GM12878 (cell line): ENCODE data around the gene OCA2. TPM values are rescaled to one million over a fixed set of nuclear protein-coding genes. Genes with fewer than 3 reads are reported as not detected.

Experiments used
- ATAC-seq: fragments of 200-7000 bp; cut with Tn5 transposase; 3 replicates; pipeline ENCODE4 v1.9.1; 2020; ENCODE audit warnings: mild to moderate bottlenecking, moderate library complexity
- BruUV-seq: library from RNA; stranded (reverse); fragments of 400-500 nt; replicated peaks from 2 replicates; lab custom pipeline; 2021; lab: Mats Ljungman, UMichigan
- CTCF ChIA-PET: fragments of 300-600 bp; sonication (Branson Sonifier 250); formaldehyde crosslinking; extraction: SDS; loops from one replicate; lab custom pipeline; 2021; ENCODE audit warnings: inconsistent platforms; lab: Yijun Ruan, JAX
- POLR2A ChIA-PET: fragments of 350-600 bp; formaldehyde crosslinking; extraction: SDS; loops from one replicate; lab custom pipeline; 2021; ENCODE audit warnings: inconsistent platforms; lab: Charles Lee
- RAD21 ChIA-PET: fragments of 300-600 bp; sonication (Branson Sonifier 250); formaldehyde crosslinking; loops from one replicate; lab custom pipeline; 2023; ENCODE audit warnings: antibody characterized with exemption; ENCODE audit not compliant: unreplicated experiment; lab: Charles Lee
- SMC1A ChIA-PET: fragments of 300-600 bp; sonication (Branson Sonifier 250); formaldehyde crosslinking; loops from one replicate; lab custom pipeline; 2023; ENCODE audit not compliant: unreplicated experiment, uncharacterized antibody; lab: Charles Lee
- DNase-seq: peaks from one replicate; pipeline ENCODE4 v3.0.0-alpha.2; 2011; ENCODE audit warnings: low read depth, low spot score
- FAIRE-seq: peaks from 3 replicates; lab custom pipeline; 2011; peaks lifted over from hg19 to GRCh38; lab: Jason Lieb, UNC
- H2AFZ ChIP-seq: 2 replicates; pipeline ENCODE4 v1.6.0; 2011; ENCODE audit warnings: low read depth, low read length, control low read depth; ENCODE audit not compliant: control insufficient read depth
- H3K27ac ChIP-seq: 2 replicates; pipeline ENCODE4 v1.5.1; 2011; ENCODE audit warnings: control low read depth; ENCODE audit not compliant: control insufficient read depth, insufficient read depth
- H3K27me3 ChIP-seq, 2 experiments: replicated peaks in 1 of 2; 2 replicates each; pipeline versions ENCODE4 v1.6.0 to v1.6.1; 2011; ENCODE audit warnings: low read length in 1 of 2; ENCODE audit not compliant: control insufficient read depth in 2 of 2, insufficient read depth in 2 of 2
- H3K36me3 ChIP-seq, 2 experiments: 2 replicates each; pipeline ENCODE4 v1.5.1; 2011; ENCODE audit warnings: low read length in 1 of 2; ENCODE audit not compliant: control insufficient read depth in 2 of 2, insufficient read depth in 2 of 2
- H3K4me1 ChIP-seq: 2 replicates; pipeline ENCODE4 v1.6.1; 2011; ENCODE audit warnings: mild to moderate bottlenecking, low read length, moderate library complexity, mixed read lengths; ENCODE audit not compliant: control insufficient read depth, insufficient read depth
- H3K4me2 ChIP-seq: 2 replicates; pipeline ENCODE4 v1.6.0; 2011; ENCODE audit warnings: control low read depth; ENCODE audit not compliant: control insufficient read depth, insufficient read depth
- H3K4me3 ChIP-seq: fragments of 200-600 bp; sonication (generic); 2 replicates; pipeline ENCODE4 v1.5.1; 2016
- H3K79me2 ChIP-seq: 2 replicates; pipeline ENCODE4 v1.6.0; 2011; ENCODE audit warnings: low read length; ENCODE audit not compliant: control insufficient read depth, insufficient read depth
- H3K9ac ChIP-seq: 2 replicates; pipeline ENCODE4 v1.8.0; 2011; ENCODE audit warnings: low read length, control low read depth, mixed read lengths; ENCODE audit not compliant: control insufficient read depth, insufficient read depth
- H3K9me3 ChIP-seq: replicated peaks from 3 replicates; pipeline ENCODE4 v1.5.1; 2011; ENCODE audit warnings: mild to moderate bottlenecking, low read length; ENCODE audit not compliant: control insufficient read depth, insufficient read depth
- H4K20me1 ChIP-seq: 2 replicates; pipeline ENCODE4 v1.6.0; 2011; ENCODE audit not compliant: control insufficient read depth, insufficient read depth
- BCL11A ChIP-seq: IDR thresholded peaks from 2 replicates; pipeline ENCODE4 v1.6.1; 2011; ENCODE audit warnings: low read depth, low read length
- BRCA1 ChIP-seq: IDR thresholded peaks from 2 replicates; pipeline ENCODE4 v1.6.1; 2011; ENCODE audit warnings: low read depth, low read length, improper control_type of control experiment
- CBX3 ChIP-seq: fragments of 200-600 bp; sonication (generic); IDR thresholded peaks from 2 replicates; pipeline ENCODE4 v1.6.1; 2016; ENCODE audit warnings: low read depth, borderline replicate concordance
- EP300 ChIP-seq, 2 experiments: fragments of 150-350 bp in 1 of 2; IDR thresholded peaks; 2 replicates each; pipeline ENCODE4 v1.6.1; 2011 to 2012; ENCODE audit warnings: low read depth in 2 of 2, low read length in 2 of 2, borderline replicate concordance in 1 of 2, improper control_type of control experiment in 1 of 2, inconsistent platforms in 1 of 2; ENCODE audit not compliant: control insufficient read depth in 1 of 2
- REST ChIP-seq: IDR thresholded peaks from 2 replicates; pipeline ENCODE4 v1.6.1; 2012; ENCODE audit warnings: mild to moderate bottlenecking, low read depth, low read length
- YY1 ChIP-seq: IDR thresholded peaks from 2 replicates; pipeline ENCODE4 v1.6.1; 2011; ENCODE audit warnings: low read depth, mild to moderate bottlenecking, low read length
- WGBS: methylation state at CpG from one replicate; pipeline ENCODE4 v1.1.6; 2016; ENCODE audit warnings: low lambda C conversion rate; ENCODE audit not compliant: insufficient replicate concordance, insufficient coverage; ENCODE audit errors: missing lambda C conversion rate; 5-methylcytosine and 5-hydroxymethylcytosine counted together
- in situ Hi-C: fragments of 300-500 bp; cut with MboI; formaldehyde crosslinking; loops from 9 replicates; pipeline ENCODE4 v1.14.3; 2018; ENCODE audit warnings: mixed read lengths
- intact Hi-C: fragments of 100-400 bp; cut with micrococcal nuclease; formaldehyde crosslinking; loops from one replicate; pipeline ENCODE4 v1.14.2; 2022; ENCODE audit not compliant: unreplicated experiment
- polyA plus RNA-seq, 11 experiments: library from polyadenylated mRNA; depleted of rRNA in 4 of 11; unstranded in 6 of 11; stranded (reverse) in 5 of 11; fragments of >200 nt; fragmentation: Nextera tagmentation in 4 of 11; fragmentation: Illumina TruSeq in 1 of 11; extraction: Ambion mirVana in 4 of 11; extraction: Trizol in 1 of 11; gene quantifications; 1 replicate in 1 of 11; 2 replicates in 10 of 11; pipeline versions ENCODE4 v1.2.1 to v1.2.3, GENCODE V29; 2011 to 2016; ENCODE audit warnings: inconsistent platforms in 2 of 11, missing spikeins in 2 of 11, low read depth in 1 of 11
- total RNA-seq, 4 experiments: library from RNA; depleted of rRNA in 3 of 4; stranded (reverse); fragments of >200 nt in 3 of 4; fragmentation: Illumina TruSeq in 1 of 4; extraction: Trizol in 1 of 4; gene quantifications; 2 replicates each; pipeline versions ENCODE4 v1.2.1 to v1.2.3, GENCODE V29; 2013 to 2021

Gene OCA2
- total and polyA plus RNA-seq, 10 of the 15 experiments (the other 5 are each of a cell fraction or from before 2014, with no cell fraction given) = 0.04 to 1.8 TPM; not detected in 8

DNA sequence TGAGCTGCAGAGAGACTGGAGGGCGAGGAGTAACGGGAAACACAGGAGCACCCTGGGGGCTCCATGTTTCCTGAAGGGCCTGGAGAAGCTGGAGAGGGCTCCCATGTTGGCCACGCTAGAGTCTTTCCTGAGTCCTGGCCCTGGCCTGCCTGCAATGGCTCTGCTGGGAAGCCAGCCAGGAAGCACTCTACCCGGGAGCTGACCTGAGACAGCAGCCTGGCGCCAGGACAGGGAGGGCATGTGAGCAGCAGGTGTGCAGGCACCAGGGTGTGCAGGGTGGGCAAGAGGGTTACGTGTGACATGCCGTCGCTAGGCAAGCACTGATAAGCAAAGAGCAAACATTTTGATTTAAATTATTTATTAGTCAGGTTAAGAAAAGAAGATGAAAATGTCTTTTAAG is 301.4 kb downstream of the OCA2 start:
- TF ChIP-seq BRCA1 (no peak), YY1 (no peak), EP300 (IDR thresholded peaks at IDR 0.05; ENCODE audit: borderline replicate concordance in 1 of 2, control insufficient read depth in 1 of 2, low read depth in 2 of 2, low read length in 2 of 2) (no peak), BCL11A (no peak), REST (no peak), CBX3 (no peak)
- ATAC-seq = no peak
- BruUV-seq = no TSS peak
- POLR2A ChIA-PET = no interaction called here
- H3K36me3 ChIP-seq = no peaks in the 10 kb centered on the region; a peak in 1 of 4 replicates
- RAD21 ChIA-PET = no interaction called here
- H4K20me1 ChIP-seq = no peaks in the 10 kb centered on the region
- no peak overlapping the region for H3K4me2 ChIP-seq
- no peaks in the 10 kb centered on the region for H3K79me2 ChIP-seq
- 33% methylated on average over 8 of the region's 8 CpGs for WGBS
- H2AFZ ChIP-seq = no peak overlapping the region
- DNase-seq = no peak
- H3K27me3 ChIP-seq = no peaks in the 10 kb centered on the region
- H3K4me1 ChIP-seq = no peaks in the 10 kb centered on the region
- CTCF ChIA-PET = no interaction called here
- H3K27ac ChIP-seq = no peak overlapping the region
- SMC1A ChIA-PET = no interaction called here
- intact Hi-C loops (no loop called here), in situ Hi-C loops (no loop called here)
- H3K9me3 ChIP-seq = no peaks in the 10 kb centered on the region; the same call in 2 of the 3 replicates
- no peak overlapping the region for H3K4me3 ChIP-seq
- FAIRE-seq = no peak
- H3K9ac ChIP-seq = no peak overlapping the region
